ENCODE data around the gene SLC6A6.

DNA sequence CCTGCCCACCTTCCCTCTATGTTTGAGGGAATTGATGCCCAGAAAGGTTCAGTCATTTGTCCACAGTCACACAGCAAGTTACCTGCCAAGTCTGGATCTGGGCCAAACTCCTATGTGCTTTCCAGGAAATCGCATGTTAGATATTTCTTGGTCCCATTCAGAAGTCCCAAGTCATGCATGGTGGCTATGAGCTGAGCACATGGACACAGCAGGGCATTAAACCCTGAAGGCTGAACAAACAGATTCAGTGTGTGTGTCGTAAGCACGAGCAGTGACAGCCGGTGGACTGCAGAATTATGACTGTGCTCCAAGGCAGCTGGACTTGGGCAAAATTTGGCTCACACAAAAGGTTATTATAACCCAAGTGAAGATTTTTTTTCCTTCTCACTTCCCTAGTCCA lies 11.4 kb upstream of the SLC6A6 start:
- TF ChIP-seq, protein P1, sequence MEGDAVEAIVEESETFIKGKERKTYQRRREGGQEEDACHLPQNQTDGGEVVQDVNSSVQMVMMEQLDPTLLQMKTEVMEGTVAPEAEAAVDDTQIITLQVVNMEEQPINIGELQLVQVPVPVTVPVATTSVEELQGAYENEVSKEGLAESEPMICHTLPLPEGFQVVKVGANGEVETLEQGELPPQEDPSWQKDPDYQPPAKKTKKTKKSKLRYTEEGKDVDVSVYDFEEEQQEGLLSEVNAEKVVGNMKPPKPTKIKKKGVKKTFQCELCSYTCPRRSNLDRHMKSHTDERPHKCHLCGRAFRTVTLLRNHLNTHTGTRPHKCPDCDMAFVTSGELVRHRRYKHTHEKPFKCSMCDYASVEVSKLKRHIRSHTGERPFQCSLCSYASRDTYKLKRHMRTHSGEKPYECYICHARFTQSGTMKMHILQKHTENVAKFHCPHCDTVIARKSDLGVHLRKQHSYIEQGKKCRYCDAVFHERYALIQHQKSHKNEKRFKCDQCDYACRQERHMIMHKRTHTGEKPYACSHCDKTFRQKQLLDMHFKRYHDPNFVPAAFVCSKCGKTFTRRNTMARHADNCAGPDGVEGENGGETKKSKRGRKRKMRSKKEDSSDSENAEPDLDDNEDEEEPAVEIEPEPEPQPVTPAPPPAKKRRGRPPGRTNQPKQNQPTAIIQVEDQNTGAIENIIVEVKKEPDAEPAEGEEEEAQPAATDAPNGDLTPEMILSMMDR (IDR thresholded peaks at IDR 0.05), result no peak
- TF ChIP-seq POLR2A (IDR thresholded peaks at IDR 0.05), result no peak

Data from esophagus squamous epithelium (tissue), 4 donors.